NCI-H1105 (cell line): ENCODE measurements around the gene ONECUT1.
"Not testable (repeated sequence)": the region's sequence is repeated elsewhere in the genome, so short reads cannot be mapped to it uniquely, and the experiment has no call there.

Source experiments
- DNase-seq: peaks from one replicate; lab custom pipeline; 2025; lab: John Stamatoyannopoulos, UW

ONECUT1 gene

DNA sequence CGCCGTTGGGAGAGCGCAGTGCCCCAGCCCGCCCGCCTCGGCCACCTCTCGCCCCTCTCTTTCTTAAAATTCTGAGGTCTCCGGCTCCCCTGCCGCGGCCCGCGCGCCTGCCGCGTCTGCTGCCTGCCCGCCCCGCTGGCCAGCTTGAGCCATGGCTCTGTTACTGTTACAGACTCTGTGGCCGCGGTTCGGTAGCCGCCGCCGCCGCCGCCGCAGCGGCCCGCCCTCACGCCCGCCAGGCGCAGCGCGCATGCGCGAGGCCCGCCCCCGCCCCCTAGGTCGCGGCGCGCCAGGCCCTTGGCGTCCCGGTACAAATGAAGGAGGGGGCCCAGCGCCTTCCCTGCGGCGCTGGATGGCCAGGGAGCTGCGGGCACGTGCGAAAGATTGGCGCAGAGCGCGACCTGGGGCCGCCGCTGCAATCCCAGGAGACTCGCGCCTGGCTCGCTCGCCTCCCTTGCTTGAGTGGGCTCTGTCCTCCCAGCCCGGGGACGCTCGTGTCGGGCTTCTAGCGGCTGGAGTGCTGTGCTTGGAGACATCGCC is at the start of gene ONECUT1:
Gene ONECUT1, minus strand, starts transcription at position 168 of the 540 bp plus-strand sequence. CDS start 452 bp downstream, outside the sequence.
- DNase-seq: peak; percentile 34

DNA sequence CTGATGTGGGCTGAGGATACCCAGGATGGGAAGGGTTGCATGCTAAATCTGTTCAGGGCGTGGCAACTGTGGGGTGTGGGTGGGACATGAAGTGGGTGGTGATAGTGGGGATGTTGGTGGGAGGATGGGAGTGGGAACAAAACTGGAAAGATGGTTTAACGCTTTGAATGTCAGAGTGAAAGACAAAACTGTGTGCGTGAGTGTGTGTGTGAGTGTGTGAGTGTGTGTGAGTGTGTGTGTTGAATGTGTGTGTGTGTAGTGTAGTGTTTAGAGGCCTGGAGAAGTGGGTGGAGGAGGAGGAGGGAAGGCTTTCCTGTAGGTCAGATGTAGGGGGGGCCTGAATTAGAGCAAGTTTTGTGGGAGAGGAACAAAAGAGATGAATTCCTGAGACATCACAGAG is 44.2 kb upstream of the ONECUT1 start:
- DNase-seq: no peak

DNA sequence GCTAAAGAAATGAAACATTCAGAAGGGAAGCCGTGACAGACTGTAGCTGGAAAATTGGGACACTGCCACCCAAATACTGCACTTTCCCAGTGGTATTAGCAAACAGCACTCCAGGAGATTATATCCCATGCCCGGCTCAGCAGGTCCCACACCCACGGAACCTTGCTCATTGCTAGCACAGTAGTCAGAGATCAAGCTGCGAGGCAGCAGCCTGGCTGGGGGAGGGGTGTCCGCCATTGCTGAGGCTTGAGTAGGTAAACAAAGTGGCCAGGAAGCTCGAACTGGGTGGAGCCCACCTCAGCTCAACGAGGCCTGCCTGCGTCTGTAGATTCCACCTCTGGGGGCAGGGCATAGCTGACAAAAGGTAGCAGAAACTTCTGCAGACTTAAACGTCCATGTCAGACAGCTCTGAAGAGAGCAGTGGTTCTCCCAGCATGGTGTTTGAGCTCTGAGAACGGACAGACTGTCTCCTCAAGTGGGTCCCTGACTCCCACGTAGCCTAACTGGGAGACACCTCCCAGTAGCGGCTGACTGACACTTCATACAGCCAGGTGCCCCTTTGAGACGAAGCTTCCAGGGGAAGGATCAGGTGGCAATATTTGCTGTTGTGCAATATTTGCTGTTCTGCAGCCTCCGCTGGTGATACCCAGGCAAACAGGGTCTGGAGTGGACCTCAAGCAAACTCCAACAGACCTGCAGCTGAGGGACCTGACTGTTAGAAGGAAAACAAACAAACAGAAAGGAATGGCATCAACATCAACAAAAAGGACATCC is 34.2 kb upstream of the ONECUT1 start:
- not testable (repeated sequence) for DNase-seq

DNA sequence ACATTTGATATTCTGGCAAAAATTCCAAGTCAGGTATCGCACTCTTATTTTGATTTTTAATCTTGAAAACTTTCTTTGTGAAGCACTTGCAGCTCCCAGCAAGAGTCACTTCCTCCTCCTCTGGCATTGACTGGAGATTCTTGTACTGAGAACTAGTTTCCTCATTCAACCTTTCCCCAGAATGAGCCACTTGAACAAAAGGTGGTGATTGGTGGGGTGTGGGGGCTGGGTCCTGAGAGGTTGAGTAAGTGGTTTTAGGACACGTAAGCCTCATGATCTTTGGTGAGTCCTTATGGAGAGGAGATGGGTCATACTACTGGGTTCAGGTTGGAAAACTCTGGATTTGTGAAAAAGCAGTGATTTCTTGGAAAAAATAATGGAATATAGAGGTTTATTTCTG is 32.3 kb upstream of the ONECUT1 start:
- no peak for DNase-seq

DNA sequence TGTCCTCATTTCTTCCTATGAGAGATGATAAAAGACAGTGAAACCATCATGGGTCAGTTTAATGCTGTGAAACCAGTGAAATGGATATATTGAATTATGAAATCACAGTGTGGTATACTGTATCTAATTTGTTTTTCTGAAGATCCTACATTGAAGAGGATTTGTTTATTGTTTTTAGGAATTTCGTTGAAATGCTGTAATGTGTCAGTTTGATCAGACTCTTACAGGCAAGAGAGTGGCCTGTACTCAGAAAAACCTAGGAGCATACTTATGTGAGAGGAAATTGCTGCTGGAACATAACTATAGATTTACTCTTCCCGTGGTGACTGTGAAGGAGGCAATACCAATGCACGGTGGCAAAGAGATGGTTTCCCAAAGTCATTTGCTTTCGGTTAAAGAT is 29.1 kb upstream of the ONECUT1 start:
- no peak for DNase-seq

DNA sequence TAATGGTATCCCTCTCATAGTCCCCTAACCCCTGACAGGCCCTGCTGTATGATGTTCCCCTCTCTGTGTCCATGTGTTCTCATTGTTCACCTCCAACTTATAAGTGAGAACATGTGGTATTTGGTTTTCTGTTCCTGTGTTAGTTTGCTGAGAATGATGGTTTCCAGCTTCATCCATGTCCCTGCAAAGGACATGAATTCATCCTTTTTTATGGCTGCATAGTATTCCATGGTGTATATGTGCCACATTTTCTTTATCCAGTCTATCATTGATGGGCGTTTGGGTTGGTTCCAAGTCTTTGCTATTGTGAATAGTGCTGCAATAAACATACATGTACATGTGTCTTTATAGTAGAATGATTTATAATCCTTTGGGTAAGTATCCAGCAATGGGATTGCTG is 25.8 kb upstream of the ONECUT1 start:
- DNase-seq: not testable (repeated sequence)

DNA sequence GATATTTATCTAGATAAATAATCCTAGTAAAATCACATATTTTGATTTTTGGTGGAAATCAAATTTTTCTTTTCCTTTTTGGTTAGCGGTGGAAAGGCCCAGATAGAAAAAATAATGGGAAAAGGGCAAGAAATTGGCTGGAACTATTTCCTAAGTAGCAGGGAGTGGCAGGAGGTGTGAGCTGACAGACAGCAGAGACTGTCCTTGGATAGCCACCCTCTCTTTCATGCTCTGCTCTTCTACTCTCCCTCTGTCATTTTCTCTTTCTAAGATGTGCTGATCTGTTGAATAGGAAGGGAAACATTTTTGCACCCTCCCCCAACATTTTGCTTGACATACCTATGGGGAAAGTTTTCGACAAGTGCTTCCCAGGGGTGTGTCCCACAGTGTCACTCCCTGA is 18.9 kb upstream of the ONECUT1 start:
- DNase-seq: no peak

DNA sequence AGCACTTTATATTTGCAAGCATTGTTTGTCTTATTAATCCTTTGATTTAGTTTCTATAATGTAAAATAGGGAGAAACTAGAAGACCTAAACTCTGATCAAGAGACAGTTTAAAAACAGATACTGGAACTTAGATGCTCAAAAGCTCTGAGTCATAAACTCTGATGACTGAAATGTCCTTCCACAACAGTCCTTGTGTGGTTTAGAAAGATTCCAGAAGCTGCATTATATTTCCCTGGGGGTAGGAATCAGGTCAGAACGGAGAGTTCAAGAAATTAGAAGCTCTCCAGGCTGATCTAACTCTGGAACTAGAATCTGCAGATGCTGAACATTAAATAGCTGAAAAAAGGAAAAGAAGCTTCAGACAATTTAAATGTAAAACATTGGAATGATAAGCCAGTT is 18.3 kb upstream of the ONECUT1 start:
- no peak for DNase-seq

DNA sequence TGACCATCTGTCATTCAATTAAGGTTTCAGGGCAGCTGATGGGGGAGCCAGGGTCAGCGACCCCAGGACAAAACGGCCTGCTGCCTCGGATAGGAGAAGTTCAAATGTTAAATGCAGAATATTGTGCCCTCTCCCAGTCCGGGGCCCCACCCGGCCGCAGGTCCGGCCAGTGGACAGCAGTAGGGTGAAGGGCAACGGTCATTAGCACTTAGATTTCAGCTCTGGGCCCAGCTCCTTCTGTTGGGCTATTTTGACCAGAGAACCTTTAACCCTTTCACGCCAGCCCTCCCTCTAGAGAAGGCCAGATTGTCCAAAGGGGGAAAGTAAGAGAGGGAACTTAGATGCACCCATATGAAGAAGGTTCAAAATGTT is 16.1 kb upstream of the ONECUT1 start:
- no peak for DNase-seq

DNA sequence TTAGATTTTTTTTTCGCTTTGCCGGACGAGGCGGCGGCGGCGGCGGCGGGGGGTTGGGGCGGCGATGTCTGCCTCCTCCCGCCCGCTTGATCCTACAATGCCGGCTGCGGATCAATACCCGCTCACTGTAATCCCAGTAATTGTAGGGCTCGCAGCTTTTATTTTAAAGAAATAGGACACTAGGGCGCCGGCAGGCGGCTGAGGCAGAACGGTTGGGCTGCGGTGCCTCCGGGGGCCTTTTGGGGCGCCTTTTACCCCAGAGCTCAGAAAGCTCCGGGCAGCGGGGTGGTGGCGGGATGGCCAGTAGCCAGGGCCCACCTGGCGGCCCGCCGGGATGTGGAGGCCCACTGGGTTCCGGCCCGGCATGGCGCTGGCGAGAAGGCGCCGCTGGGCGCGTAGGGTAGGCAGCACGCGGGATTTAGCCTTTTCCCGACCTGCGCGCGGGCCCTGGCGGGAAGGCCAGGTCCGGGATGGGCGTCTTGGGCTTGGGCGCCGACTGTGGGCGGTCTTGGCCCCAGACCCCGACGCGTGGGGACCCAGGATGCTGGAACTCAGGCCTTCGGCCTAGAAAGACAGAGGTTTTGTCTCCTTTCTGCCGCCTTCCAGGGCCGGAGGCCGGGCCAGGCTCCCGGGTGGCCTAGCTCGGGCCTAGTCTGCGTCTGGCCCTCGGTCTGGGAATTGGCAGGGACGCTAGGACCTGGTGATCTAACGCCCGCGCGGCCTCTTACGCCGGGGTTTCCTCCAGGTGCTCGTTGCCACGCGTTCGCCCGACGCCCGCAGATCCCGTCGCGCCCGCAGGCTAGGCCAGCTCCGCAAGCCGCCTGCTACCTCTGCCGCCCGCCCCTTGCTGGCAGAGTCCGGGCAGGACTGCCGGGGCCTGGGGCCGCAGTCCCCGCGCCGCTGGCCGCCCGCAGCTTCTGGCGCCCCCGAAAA is 15.5 kb upstream of the ONECUT1 start:
- no peak for DNase-seq

DNA sequence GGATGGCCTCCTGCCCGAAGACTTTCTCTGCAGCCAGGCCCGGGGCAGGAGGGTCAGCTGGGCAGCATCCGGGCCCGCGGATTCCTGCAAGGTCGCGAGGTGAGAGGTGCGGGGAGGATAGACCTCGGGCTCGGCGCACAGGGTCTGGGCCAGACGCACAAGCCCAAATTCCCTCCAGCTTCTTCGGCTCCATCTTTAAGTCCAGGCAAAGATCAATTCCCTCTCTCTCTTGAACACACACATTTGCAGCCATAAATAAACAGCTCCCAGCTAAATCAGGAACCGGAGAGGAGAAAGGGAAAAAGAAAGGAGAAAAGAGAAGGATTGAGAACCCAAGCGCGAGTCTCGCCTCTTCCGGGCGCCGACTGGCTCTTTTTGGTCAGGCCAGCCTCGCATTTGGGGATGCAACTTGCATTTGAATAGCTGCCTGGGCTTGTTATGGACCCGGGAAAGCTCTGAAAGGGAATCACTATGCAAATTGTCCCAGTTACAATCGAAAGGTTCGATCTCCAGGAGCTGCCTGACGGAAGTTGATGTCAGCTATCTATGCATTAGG is 14.5 kb upstream of the ONECUT1 start:
- DNase-seq: no peak

DNA sequence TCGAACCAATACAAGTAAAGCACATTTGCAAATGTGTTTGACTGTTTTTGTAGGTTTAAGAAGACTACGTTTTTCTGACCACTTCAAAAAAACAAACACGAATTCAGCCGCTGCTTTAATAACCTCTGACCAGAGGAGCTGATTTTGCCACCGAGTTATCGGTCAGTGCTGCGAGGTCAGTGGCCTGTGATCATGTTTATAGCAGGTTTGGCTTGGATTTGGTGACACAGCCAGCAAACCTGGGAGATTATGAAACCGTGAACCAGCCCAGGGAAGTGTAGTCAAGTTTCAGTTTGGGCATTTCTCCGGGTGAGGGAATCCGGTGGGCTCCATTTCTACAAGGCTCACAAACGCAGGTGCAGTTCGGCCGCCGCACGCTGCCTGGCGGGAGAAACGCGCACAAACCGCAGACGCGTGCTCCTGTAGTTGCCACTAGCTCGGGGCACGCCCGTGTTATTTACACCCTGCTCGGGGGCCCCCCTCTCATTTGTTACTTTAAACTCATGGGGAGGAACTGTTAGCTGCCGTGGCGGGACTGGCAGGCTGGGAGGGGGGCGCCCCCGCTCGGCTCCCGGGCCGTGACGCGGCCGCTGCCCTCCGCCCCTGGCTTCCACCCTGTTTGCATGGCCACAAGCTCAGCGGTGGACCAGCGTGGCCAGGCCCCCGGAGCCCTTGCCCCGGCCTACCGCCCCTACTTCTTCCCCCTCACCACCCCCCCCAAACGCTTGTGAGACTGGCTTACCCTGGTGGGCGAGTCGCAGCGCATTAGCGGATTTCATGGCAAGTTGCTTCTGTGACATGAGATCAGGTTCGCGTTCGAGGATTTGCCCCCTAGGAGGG is 13.6 kb upstream of the ONECUT1 start:
- no peak for DNase-seq

DNA sequence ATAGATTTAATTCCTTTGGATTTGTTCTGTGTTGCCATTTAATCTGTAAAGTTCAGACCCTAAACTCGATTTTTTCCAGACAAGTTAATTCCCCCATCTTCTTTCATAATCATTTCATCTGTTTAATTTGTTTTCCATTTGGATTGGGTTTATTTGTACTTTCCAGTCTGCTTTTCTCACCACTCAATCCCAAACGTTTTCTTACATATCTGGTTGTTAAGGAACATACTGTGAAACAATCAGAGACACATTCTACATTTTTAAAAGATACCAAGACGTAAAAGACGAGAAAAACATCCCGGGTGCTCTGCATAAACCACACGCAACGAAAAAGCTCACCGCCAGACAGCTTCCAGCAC is 13.0 kb upstream of the ONECUT1 start:
- DNase-seq: no peak

DNA sequence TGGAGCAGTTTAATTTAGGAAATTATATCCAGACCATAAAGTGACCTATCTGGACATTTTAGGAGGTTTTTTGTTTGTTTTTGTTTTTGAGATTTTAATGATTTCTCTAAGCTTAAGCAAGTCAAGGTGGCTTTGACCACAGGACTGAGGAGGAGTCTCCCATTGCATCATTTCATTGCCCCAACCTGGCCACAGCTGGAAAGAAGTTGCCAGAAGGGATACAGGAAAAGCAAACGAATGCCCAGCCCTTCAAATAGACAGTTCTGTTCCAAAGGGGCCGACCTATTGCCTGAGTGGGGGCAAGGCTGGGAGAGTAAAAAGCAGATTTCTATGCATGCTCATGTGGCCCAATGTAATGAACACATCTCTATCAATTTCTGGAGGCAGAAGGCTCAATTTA is 12.0 kb upstream of the ONECUT1 start:
- no peak for DNase-seq

DNA sequence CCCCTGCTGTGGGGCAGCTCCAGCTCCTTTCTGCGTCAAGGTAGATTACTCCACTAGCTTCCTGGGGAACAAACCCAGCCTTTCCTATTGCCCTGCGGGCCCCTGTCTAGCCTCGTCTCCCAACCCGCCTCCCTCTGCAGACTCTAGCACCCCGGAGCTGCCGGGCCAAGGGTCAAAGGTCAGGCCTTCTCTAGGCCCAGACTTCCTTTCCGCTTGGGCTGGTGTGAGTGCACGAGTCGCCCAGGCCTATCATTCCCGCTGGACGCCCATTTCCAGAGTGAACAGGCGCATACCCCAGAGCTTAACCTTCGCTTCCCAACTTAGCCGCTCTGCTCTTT is 11.6 kb upstream of the ONECUT1 start:
- DNase-seq: no peak

DNA sequence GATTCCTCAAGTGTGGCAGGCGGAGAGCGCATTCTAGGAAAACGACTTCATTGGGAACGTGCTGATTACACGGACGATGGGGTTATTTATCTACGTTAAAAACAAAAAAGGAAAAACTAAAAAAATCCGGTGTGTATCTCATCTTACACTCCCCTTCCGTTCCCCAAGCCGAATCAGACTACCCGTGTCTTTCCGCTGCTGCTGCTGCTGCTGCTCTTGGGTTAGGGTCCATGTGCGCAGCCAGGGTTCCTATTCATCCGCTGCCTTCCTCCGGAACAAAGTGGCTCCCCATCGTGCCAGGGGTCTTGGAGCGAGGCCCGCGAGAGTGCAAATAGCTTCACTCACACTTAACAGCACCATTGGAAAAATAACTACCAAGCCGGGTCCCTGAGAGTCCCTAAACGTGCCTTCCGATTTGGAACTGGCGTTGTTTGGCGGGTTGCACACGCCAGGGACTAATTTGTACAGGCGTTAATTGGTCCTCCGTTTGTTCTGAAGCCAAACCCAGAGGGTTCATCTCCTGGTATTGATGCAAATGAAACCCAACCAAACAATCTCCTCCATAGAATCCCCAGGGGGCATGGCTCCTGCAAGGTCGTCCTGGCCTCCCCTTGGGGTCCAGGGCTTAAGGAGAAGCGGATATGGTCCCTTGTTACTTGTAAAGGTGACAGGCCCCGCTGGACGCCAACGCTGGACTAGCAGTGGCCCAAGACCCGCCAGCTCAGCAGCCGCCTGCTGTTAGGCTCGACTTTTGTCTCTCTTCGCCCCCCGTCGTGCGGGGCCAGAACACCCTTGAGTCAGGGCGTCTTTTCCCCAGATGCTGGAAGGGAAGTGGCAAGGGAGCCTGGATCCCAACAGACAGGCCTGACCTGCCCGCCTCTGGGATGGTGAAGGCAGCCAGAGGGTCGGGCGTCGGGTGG is 11.0 kb upstream of the ONECUT1 start:
- DNase-seq: no peak

DNA sequence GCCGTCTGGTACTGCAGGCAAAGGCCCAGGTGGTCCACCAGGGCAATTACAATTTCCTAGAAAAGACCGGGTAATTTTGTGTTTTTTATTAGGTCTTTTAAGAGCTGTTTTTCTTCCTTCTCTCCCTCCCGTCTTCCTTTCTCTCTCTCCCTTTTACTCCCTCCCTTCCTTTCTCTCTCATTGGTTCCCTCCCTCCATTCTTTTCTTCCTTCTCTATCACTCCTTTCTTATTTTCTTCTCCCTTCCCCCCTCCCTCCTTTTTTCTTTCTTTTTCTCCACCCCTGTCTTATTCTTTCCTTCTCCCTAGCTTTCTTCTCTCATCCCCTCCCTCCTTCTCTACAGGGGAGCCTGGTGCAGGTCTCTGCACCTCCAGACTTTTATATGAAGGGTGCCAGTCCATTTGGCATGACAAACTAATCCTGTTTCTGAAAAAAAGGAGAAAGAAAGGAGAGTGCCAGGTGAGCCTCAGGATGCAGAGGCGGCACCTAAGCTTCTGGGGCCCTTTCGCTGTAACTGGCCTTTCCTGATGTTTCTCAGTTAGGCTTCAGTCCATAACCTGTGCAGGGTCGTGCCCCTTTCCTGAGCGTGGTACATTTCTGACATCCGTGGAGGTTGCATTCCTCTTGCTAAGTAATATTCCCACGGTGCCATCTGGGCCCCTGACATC is 9.1 kb upstream of the ONECUT1 start:
- DNase-seq: no peak

DNA sequence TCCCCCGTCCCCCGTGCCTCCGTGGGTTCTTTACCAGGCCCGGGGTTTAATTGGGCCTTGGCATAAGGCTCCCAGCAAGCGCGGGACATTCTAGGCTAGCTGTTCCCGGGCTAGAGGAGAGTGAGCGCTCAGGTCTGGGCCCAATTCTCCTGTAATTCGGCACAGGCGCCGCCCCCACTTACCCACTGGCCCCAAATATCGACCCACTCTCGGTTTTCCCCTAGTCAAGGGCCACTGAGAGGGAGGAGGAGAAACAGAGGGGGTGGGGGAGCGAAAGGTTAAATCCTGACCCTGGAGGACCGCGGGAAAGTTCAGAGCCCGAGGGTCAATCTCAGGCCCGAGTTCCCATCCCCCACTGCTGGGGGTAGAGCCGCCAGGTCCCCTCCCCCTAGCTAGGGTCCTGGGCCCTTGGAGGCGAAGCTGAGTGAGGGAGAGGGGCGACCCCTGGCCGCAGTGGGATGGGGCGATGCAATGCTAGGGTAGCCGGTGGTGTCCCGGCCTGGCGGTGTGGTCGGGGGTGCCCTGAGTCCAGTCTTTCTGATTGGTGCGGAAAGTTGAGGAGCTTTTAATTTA is 8.5 kb upstream of the ONECUT1 start:
- DNase-seq: no peak

DNA sequence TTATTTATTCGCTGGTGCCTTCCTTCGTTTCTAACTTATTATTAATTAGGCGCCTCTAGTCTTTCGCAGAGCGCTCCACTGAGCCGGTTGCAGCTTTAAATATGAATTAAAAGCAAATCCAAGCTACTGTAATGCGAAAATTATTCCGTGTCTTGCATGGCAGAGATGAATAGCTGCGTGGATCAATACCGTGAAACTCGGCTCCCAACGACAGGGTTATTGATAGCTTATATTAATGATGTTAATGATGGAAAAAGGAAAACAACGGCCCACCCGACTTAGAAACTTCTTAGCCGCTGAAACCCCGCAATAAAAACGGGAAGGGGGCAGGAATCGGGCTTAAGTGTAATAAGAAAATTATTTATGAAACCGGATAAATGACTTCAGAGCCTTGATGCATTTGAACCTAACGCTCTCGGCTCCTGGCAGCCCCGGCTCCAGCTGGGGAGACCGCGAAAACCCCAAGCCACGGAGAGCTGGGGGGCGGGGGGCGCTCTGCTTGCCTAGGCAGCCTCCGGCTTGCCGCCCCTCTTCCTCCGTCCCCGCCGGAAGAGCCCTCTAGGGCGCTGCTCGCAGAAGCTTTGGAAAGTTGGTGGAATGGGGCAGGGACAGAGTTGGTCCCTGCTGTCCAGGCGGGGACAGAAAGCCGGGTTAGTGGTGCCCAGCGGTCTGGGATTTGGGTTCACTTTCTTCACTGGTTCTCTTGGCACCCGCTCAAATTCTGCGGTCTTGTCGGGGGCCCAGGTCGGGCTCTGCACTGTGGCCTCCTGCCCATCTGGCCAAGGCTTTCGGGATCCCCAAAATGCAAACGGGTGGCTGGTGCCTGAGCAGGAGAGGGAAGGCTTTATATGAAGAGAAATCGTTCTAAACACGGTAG is 7.7 kb upstream of the ONECUT1 start:
- DNase-seq: no peak
